Ishikawa (cell line): ENCODE data around the gene ITPR1.

Experiments used
- EP300 ChIP-seq: IDR thresholded peaks from 2 replicates; pipeline ENCODE4 v1.6.1; 2012; ENCODE audit warnings: borderline replicate concordance
- FOXM1 ChIP-seq: IDR thresholded peaks from 2 replicates; pipeline ENCODE4 v1.6.1; 2012; ENCODE audit warnings: low read depth, borderline replicate concordance
- NFIC ChIP-seq: IDR thresholded peaks from 2 replicates; pipeline ENCODE4 v1.6.1; 2012
- USF1 ChIP-seq: IDR thresholded peaks from 2 replicates; pipeline ENCODE4 v1.6.1; 2012
- TF ChIP-seq, protein P1 (sequence below): IDR thresholded peaks from 2 replicates; pipeline ENCODE4 v1.6.1; 2012

DNA sequence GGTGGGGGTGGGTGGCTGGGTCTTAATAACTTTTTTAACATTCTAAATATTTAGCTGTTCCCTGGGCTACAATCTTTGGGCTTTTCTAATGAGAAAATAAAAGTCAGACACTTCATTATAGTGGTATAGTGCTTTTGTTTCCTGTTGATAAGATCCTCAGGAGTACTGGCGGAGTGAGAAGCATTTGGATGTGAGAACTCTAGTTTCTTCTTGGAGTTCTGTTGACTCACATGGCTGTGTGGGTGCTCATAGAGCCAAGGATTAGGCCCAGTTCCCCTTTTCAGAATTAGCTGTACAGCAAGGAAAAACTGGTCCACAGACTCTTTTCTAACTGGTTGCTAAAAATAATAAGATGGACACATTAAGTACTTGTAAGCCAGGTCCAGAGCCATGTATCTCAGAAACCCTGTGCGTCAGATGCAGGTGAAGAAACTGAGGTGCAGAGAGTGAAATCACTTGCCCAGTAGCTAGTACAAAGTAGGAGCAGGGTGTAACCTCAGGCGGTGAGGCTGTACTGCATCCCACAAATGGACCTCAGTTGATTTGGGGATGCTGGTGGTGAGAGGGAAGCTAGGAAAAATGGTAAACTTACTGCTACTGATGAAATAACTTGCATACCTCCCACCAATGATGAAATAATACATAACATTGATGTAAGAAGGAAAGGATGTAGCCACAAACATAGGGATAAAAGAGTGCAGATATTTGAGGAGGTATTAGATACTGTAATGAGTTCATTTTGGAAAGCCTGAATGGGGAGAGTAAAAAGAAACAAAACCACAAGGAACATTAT is 2.3 kb downstream of the ITPR1 start:
- TF ChIP-seq NFIC (no peak), USF1 (no peak), FOXM1 (no peak), EP300 (no peak)
- TF ChIP-seq, protein P1, sequence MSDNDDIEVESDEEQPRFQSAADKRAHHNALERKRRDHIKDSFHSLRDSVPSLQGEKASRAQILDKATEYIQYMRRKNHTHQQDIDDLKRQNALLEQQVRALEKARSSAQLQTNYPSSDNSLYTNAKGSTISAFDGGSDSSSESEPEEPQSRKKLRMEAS = no peak
